HCT116 (cell line): Measurements from ENCODE around the gene MCC. TPM values are rescaled to one million over a fixed set of nuclear protein-coding genes. Genes with fewer than 3 reads are reported as not detected.

ENCODE experiments used
- ATAC-seq: fragments of 200-7000 bp; cut with Tn5 transposase; 2 replicates; pipeline ENCODE4 v1.9.1; 2020; ENCODE audit warnings: mild to moderate bottlenecking, moderate library complexity
- BruUV-seq: library from RNA; stranded (reverse); fragments of 400-500 nt; replicated peaks from 2 replicates; lab custom pipeline; 2021; lab: Mats Ljungman, UMichigan
- CTCF ChIA-PET: fragments of 300-600 bp; sonication (Branson Sonifier 250); formaldehyde crosslinking; loops from one replicate; lab custom pipeline; 2021; ENCODE audit warnings: antibody characterized with exemption; lab: Charles Lee
- POLR2A ChIA-PET: fragments of 300-600, 350-600 bp; sonication (Branson Sonifier 250); formaldehyde crosslinking; loops from one replicate; lab custom pipeline; 2021; ENCODE audit warnings: antibody characterized with exemption; lab: Charles Lee
- RAD21 ChIA-PET, 2 experiments: fragments of 300-600 bp; sonication (Branson Sonifier 250); formaldehyde crosslinking; loops; one replicate each; lab custom pipeline; 2023; ENCODE audit warnings: low total read pairs in 2 of 2; ENCODE audit not compliant: uncharacterized antibody in 2 of 2, unreplicated experiment in 2 of 2, low non-redundant PET in 1 of 2; lab: Charles Lee
- DNase-seq: peaks from one replicate; pipeline ENCODE4 v3.0.0-alpha.2; 2010; ENCODE audit warnings: low read depth, low spot score
- H2AFZ ChIP-seq: fragments of 200-600 bp; shearing (Covaris generic), sonication (generic); 2 replicates; pipeline ENCODE4 v1.6.1; 2017; ENCODE audit warnings: low read depth, mixed run types, mixed read lengths, antibody characterized with exemption, low read length; ENCODE audit not compliant: poor library complexity, severe bottlenecking
- H3K27ac ChIP-seq: 2 replicates; pipeline ENCODE4 v1.5.1; 2012; ENCODE audit warnings: low read depth, low read length
- H3K27me3 ChIP-seq: fragments of 200-600 bp; sonication (generic); 2 replicates; pipeline ENCODE4 v1.6.1; 2016; ENCODE audit warnings: mixed run types, low read length, mixed read lengths; ENCODE audit not compliant: insufficient read depth
- H3K36me3 ChIP-seq, 2 experiments: fragments of 200-500 bp in 1 of 2; fragments of 200-600 bp in 1 of 2; sonication (Bioruptor generic) in 1 of 2; sonication (generic) in 1 of 2; 2 replicates each; pipeline versions ENCODE4 v1.5.1 to v1.6.1; 2014 to 2016; ENCODE audit warnings: low read length in 2 of 2, inconsistent platforms in 1 of 2, mixed read lengths in 1 of 2, mixed run types in 1 of 2; ENCODE audit not compliant: insufficient read depth in 2 of 2, control insufficient read depth in 1 of 2
- H3K4me1 ChIP-seq, 2 experiments: fragments of 200-600 bp in 1 of 2; sonication (generic) in 1 of 2; 2 replicates each; pipeline versions ENCODE4 v1.5.1 to v1.6.1; 2012 to 2017; ENCODE audit warnings: low read length in 2 of 2, inconsistent platforms in 1 of 2, mild to moderate bottlenecking in 1 of 2, mixed read lengths in 1 of 2, mixed run types in 1 of 2, moderate library complexity in 1 of 2; ENCODE audit not compliant: insufficient read depth in 2 of 2, control insufficient read depth in 1 of 2
- H3K4me2 ChIP-seq: fragments of 200-600 bp; sonication (generic); 2 replicates; pipeline ENCODE4 v1.6.1; 2017; ENCODE audit warnings: mixed run types, low read length, mixed read lengths
- H3K4me3 ChIP-seq, 2 experiments: fragments of 200-600 bp in 1 of 2; sonication (generic) in 1 of 2; replicated peaks in 1 of 2; 2 replicates each; pipeline ENCODE4 v1.5.1; 2011 to 2016; ENCODE audit warnings: low read length in 2 of 2, control low read depth in 1 of 2, low read depth in 1 of 2, mild to moderate bottlenecking in 1 of 2, mixed read lengths in 1 of 2, mixed run types in 1 of 2
- H3K79me2 ChIP-seq: fragments of 200-600 bp; sonication (generic); 2 replicates; pipeline ENCODE4 v1.6.1; 2017; ENCODE audit warnings: mild to moderate bottlenecking, mixed run types, low read length, moderate library complexity, mixed read lengths; ENCODE audit not compliant: insufficient read depth
- H3K9ac ChIP-seq: fragments of 200-600 bp; sonication (generic); 2 replicates; pipeline ENCODE4 v1.6.1; 2016; ENCODE audit warnings: low read length, mixed read lengths
- H3K9me2 ChIP-seq: fragments of 200-600 bp; sonication (generic), shearing (Covaris generic); 2 replicates; pipeline ENCODE4 v1.6.1; 2017; ENCODE audit warnings: mixed run types, mild to moderate bottlenecking, moderate library complexity; ENCODE audit not compliant: insufficient read depth
- H3K9me3 ChIP-seq, 2 experiments: fragments of 200-500 bp in 1 of 2; fragments of 200-600 bp in 1 of 2; sonication (Bioruptor generic) in 1 of 2; sonication (generic) in 1 of 2; 2 replicates each; pipeline ENCODE4 v1.6.1; 2014 to 2017; ENCODE audit warnings: low read length in 2 of 2, mixed read lengths in 2 of 2, inconsistent platforms in 1 of 2, low read depth in 1 of 2, mild to moderate bottlenecking in 1 of 2, mixed run types in 1 of 2, moderate library complexity in 1 of 2; ENCODE audit not compliant: control insufficient read depth in 1 of 2, insufficient read depth in 1 of 2
- H4K20me1 ChIP-seq: fragments of 200-600 bp; sonication (generic), shearing (Covaris generic); 2 replicates; pipeline ENCODE4 v1.6.1; 2017; ENCODE audit warnings: mixed run types, mild to moderate bottlenecking, moderate library complexity; ENCODE audit not compliant: insufficient read depth
- CBX3 ChIP-seq: IDR thresholded peaks from 2 replicates; pipeline ENCODE4 v1.6.1; 2012; ENCODE audit warnings: low read depth
- CEBPB ChIP-seq: IDR thresholded peaks from 2 replicates; pipeline ENCODE4 v1.6.1; 2012; ENCODE audit warnings: low read depth
- POLR2AphosphoS5 ChIP-seq: IDR thresholded peaks from 2 replicates; pipeline ENCODE4 v1.6.1; 2011; ENCODE audit warnings: mild to moderate bottlenecking, low read depth, low read length, moderate library complexity
- RAD21 ChIP-seq: IDR thresholded peaks from 2 replicates; pipeline ENCODE4 v1.6.1; 2012; ENCODE audit warnings: low read depth, mild to moderate bottlenecking
- REST ChIP-seq: IDR thresholded peaks from 2 replicates; pipeline ENCODE4 v1.6.1; 2012; ENCODE audit warnings: low read depth
- SP1 ChIP-seq: IDR thresholded peaks from 2 replicates; pipeline ENCODE4 v1.6.1; 2012; ENCODE audit warnings: low read depth
- TCF7L2 ChIP-seq: IDR thresholded peaks from 2 replicates; pipeline ENCODE4 v1.7.0; 2011; ENCODE audit warnings: borderline replicate concordance, inconsistent platforms; ENCODE audit not compliant: insufficient read depth, insufficient read length; ENCODE audit errors: extremely low read depth
- ZFX ChIP-seq: fragments of 450-650 bp; IDR thresholded peaks from 2 replicates; pipeline ENCODE4 v1.6.1; 2017
- ZNF274 ChIP-seq: fragments of 200-500 bp; sonication (Bioruptor generic); IDR thresholded peaks from 2 replicates; pipeline ENCODE4 v1.6.1; 2014; ENCODE audit warnings: mild to moderate bottlenecking, low read depth, low read length, inconsistent platforms
- intact Hi-C: fragments of 100-400 bp; cut with micrococcal nuclease; formaldehyde crosslinking; loops from 2 replicates; pipeline ENCODE4 v1.10.0; 2022
- total RNA-seq: library from RNA; stranded (reverse); gene quantifications from one replicate; pipeline ENCODE4 v1.2.1, GENCODE V29; 2021; ENCODE audit not compliant: unreplicated experiment
- TF ChIP-seq, protein P1 (sequence below): IDR thresholded peaks from 2 replicates; pipeline ENCODE4 v1.6.1; 2012

Gene MCC
- total RNA-seq, 1 experiment from 2014 or later = 20.1 TPM

DNA sequence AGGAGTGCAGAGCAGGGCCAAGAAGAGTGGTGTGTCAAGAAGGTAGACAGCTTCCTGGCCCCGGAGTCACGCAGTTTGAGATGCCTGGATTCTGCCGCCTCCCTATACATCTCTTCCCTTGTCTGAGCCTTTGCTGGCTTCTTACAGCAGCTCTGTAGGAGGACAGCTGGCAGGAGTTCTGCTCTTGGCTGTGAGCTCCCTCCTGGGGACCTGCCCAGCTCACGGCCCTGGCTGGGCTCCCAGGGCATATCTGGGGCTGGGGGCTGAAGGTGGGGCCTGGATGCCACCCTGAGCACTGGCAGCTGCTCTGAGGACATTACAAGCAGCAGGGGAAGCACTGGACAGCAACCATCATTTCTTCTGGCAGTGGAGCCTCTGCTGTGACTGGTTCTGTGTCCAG, 52.7 kb downstream of the MCC start:
- ChIA-PET RAD21 (no interaction called here), CTCF (no interaction called here), POLR2A (no interaction called here)
- Histone ChIP-seq H2AFZ (no peak overlapping the region), H3K4me3 (no peak overlapping the region), H3K4me2 (no peak overlapping the region), H3K36me3 (no peaks in the 10 kb centered on the region), H3K27me3 (no peaks in the 10 kb centered on the region), H3K4me1 (no peaks in the 10 kb centered on the region), H3K27ac (no peak overlapping the region), H3K9me3 (no peaks in the 10 kb centered on the region), H3K79me2 (no peaks in the 10 kb centered on the region), H4K20me1 (no peaks in the 10 kb centered on the region), H3K9ac (no peak overlapping the region), H3K9me2 (no peaks in the 10 kb centered on the region)
- TF ChIP-seq, protein P1, sequence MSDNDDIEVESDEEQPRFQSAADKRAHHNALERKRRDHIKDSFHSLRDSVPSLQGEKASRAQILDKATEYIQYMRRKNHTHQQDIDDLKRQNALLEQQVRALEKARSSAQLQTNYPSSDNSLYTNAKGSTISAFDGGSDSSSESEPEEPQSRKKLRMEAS = no peak
- TF ChIP-seq CEBPB = no peak
- no peak for TF ChIP-seq POLR2AphosphoS5
- no peak for TF ChIP-seq ZNF274
- no peak for TF ChIP-seq ZFX
- no peak for TF ChIP-seq TCF7L2
- TF ChIP-seq REST = no peak
- TF ChIP-seq RAD21 = no peak
- TF ChIP-seq CBX3 = no peak
- TF ChIP-seq SP1 = no peak
- no TSS peak for BruUV-seq
- intact Hi-C loops = no loop called here
- ATAC-seq (no peak), DNase-seq (no peak)
